Mucosa of descending colon (tissue), 3 donors: Measurements from ENCODE around the gene MUC16. TPM values are rescaled to one million over a fixed set of nuclear protein-coding genes. Genes with fewer than 3 reads are reported as not detected.
"Not testable (repeated sequence)": the region's sequence is repeated elsewhere in the genome, so short reads cannot be mapped to it uniquely, and the experiment has no call there.

Experiments
- ATAC-seq: fragments of 200-7000 bp; cut with Tn5 transposase; one replicate; pipeline ENCODE4 v1.9.1; 2020; ENCODE audit warnings: mild to moderate bottlenecking, moderate library complexity
- DNase-seq, 3 donors: peaks; one replicate each; pipeline ENCODE4 v3.0.0-alpha.2; 2020
- H3K36me3 ChIP-seq: fragments of 200-600 bp; one replicate; pipeline ENCODE4 v1.8.0; 2021; ENCODE audit warnings: low read depth, mild to moderate bottlenecking
- H3K4me1 ChIP-seq: fragments of 200-600 bp; one replicate; pipeline ENCODE4 v1.8.0; 2021; ENCODE audit warnings: low read depth, mild to moderate bottlenecking
- H3K4me3 ChIP-seq: fragments of 200-600 bp; one replicate; pipeline ENCODE4 v1.8.0; 2021; ENCODE audit warnings: mild to moderate bottlenecking
- H3K9me3 ChIP-seq: fragments of 200-600 bp; one replicate; pipeline ENCODE4 v1.8.0; 2021; ENCODE audit warnings: mild to moderate bottlenecking
- CTCF ChIP-seq: fragments of 200-600 bp; IDR thresholded peaks from one replicate; pipeline ENCODE4 v1.8.0; 2022; ENCODE audit warnings: antibody characterized with exemption, mild to moderate bottlenecking
- intact Hi-C, 2 donors: fragments of 100-400 bp; cut with DNase I in 1 of 2; cut with micrococcal nuclease in 1 of 2; formaldehyde crosslinking; loops; one replicate each; pipeline versions ENCODE4 v1.11.0 to v1.11.1; 2022; cut with DNase I, micrococcal nuclease
- long read RNA-seq, 2 donors: library from polyadenylated mRNA; unstranded; transcript quantifications; one replicate each; pipeline ENCODE4 v2.0.0, GENCODE V29; 2019 to 2021
- total RNA-seq, 3 donors: library from RNA; stranded (reverse); fragmentation: NEBNext Ultra II Directional in 2 of 3; extraction: Animal tissue kit (Norgen Biotek cat#: 25700) in 2 of 3; gene quantifications; one replicate each; pipeline versions ENCODE4 v1.2.1 to v1.2.4, GENCODE V29; 2021 to 2023
- donor health status: DM: no; HTN: no; CAD: no; lungs with moderate emphysema.
- donor health status: DM: no; HTN: no; CAD: no.
- donor health status: DM: no; HTN: yes; CAD: no.

Gene MUC16
- under 1 TPM in 2 of 3 donors, not detected in 1; under 0.01 TPM for total RNA-seq
- long read RNA-seq, donor 1, result 0 reads
- long read RNA-seq, donor 2, result 0 reads

GRCh38 chr19:9009935-9010651 lies at the start of gene MUC16:
Gene MUC16, minus strand, starts transcription at chr19:9010409.
- ATAC-seq (peak; percentile 16), DNase-seq (no peak)
- TF ChIP-seq CTCF, result no peak
- no peaks in the 10 kb centered on the region for H3K4me1 ChIP-seq
- H3K36me3 ChIP-seq, result no peaks in the 10 kb centered on the region
- no peaks in the 10 kb centered on the region for H3K9me3 ChIP-seq
- intact Hi-C loops, result no loop called here
- no peak within 1 kb of the TSS for H3K4me3 ChIP-seq

- Histone ChIP-seq H3K4me1 (no peaks in the 10 kb centered on the region), H3K4me3 (no peak overlapping the region), H3K36me3 (no peaks in the 10 kb centered on the region), H3K9me3 (no peaks in the 10 kb centered on the region)
- TF ChIP-seq CTCF, result no peak
- no peak for DNase-seq
- no peak for ATAC-seq
- intact Hi-C loops, result no loop called here
Observed at GRCh38 chr19:9058905-9059667, 48.9 kb upstream of the MUC16 start.

GRCh38 chr19:9057505-9058258 lies 47.5 kb upstream of the MUC16 start:
- Histone ChIP-seq H3K4me1 (no peaks in the 10 kb centered on the region), H3K36me3 (no peaks in the 10 kb centered on the region), H3K9me3 (no peaks in the 10 kb centered on the region), H3K4me3 (no peak overlapping the region)
- ATAC-seq (no peak), DNase-seq (no peak)
- no peak for TF ChIP-seq CTCF
- intact Hi-C loops, result no loop called here

GRCh38 chr19:9056131-9056530 lies 45.9 kb upstream of the MUC16 start:
- DNase-seq, intact Hi-C loops, ATAC-seq: not testable (repeated sequence)

GRCh38 chr19:9054765-9055164 lies 44.6 kb upstream of the MUC16 start:
- intact Hi-C loops, result no loop called here
- DNase-seq (no peak), ATAC-seq (no peak)
- TF ChIP-seq CTCF, result no peak
- Histone ChIP-seq H3K4me1 (no peaks in the 10 kb centered on the region), H3K9me3 (no peaks in the 10 kb centered on the region), H3K4me3 (no peak overlapping the region), H3K36me3 (no peaks in the 10 kb centered on the region)

More at GRCh38 chr19:9056131-9056530, 45.9 kb upstream of the MUC16 start:
- H3K4me1 ChIP-seq, H3K36me3 ChIP-seq, H3K9me3 ChIP-seq, H3K4me3 ChIP-seq: not testable (repeated sequence)
